ENCODE data around the gene RALGPS2.

DNA sequence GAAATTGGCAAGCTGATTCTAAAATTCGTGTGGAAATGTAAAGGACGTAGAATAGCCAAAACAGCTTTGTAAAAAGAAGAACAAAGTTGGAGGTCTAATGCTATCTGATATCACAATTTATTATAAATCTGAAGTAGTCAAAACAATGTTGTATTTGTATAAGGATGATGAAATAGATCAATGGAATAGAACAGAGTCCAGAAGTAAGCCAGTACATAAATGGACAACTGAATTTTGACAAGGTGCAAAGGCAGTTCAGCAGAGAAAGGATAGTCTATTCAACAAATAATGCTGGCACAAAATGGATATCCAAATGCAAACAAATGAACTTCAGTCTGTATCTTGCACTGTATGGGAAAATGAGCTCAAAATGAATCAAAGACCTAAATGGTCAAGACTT lies 20.2 kb downstream of the RALGPS2 start:
- TF ChIP-seq, protein P1, sequence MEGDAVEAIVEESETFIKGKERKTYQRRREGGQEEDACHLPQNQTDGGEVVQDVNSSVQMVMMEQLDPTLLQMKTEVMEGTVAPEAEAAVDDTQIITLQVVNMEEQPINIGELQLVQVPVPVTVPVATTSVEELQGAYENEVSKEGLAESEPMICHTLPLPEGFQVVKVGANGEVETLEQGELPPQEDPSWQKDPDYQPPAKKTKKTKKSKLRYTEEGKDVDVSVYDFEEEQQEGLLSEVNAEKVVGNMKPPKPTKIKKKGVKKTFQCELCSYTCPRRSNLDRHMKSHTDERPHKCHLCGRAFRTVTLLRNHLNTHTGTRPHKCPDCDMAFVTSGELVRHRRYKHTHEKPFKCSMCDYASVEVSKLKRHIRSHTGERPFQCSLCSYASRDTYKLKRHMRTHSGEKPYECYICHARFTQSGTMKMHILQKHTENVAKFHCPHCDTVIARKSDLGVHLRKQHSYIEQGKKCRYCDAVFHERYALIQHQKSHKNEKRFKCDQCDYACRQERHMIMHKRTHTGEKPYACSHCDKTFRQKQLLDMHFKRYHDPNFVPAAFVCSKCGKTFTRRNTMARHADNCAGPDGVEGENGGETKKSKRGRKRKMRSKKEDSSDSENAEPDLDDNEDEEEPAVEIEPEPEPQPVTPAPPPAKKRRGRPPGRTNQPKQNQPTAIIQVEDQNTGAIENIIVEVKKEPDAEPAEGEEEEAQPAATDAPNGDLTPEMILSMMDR (IDR thresholded peaks at IDR 0.05): no peak
- no peak for TF ChIP-seq POLR2A (IDR thresholded peaks at IDR 0.05)

Measured in right lobe of liver (tissue), 4 donors.